Measurements from ENCODE around the gene NEB.

Gene NEB

GRCh38 chr2:151483546-151483945 lies 250.7 kb downstream of the NEB start:
- in situ Hi-C loops (cut with MboI; ENCODE audit: low pct_unique_long_range_greater_than_20kb, low sequenced_read_pairs, unreplicated experiment) = no loop called here
- DNase-seq (ENCODE audit: low spot score) = no peak
- no peak for TF ChIP-seq CTCF (IDR thresholded peaks at IDR 0.05; ENCODE audit: extremely low read depth, insufficient read depth, missing control alignments)

- in situ Hi-C loops (cut with MboI; ENCODE audit: low pct_unique_long_range_greater_than_20kb, low sequenced_read_pairs, unreplicated experiment) = no loop called here
- TF ChIP-seq CTCF (IDR thresholded peaks at IDR 0.05; ENCODE audit: extremely low read depth, insufficient read depth, missing control alignments) = no peak
- no peak for DNase-seq (ENCODE audit: low spot score)
These were observed 252.0 kb downstream of the NEB start for GRCh38 chr2:151482171-151482725.

- DNase-seq (ENCODE audit: low spot score) = no peak
- TF ChIP-seq CTCF (IDR thresholded peaks at IDR 0.05; ENCODE audit: extremely low read depth, insufficient read depth, missing control alignments) = no peak
- in situ Hi-C loops (cut with MboI; ENCODE audit: low pct_unique_long_range_greater_than_20kb, low sequenced_read_pairs, unreplicated experiment) = no loop called here
These were observed 252.5 kb downstream of the NEB start for GRCh38 chr2:151481744-151482143.

GRCh38 chr2:151478011-151478410 lies 256.3 kb downstream of the NEB start:
- no peak for TF ChIP-seq CTCF (IDR thresholded peaks at IDR 0.05; ENCODE audit: extremely low read depth, insufficient read depth, missing control alignments)
- in situ Hi-C loops (cut with MboI; ENCODE audit: low pct_unique_long_range_greater_than_20kb, low sequenced_read_pairs, unreplicated experiment) = no loop called here
- no peak for DNase-seq (ENCODE audit: low spot score)

GRCh38 chr2:151476287-151476686 lies 258.0 kb downstream of the NEB start:
- in situ Hi-C loops (cut with MboI; ENCODE audit: low pct_unique_long_range_greater_than_20kb, low sequenced_read_pairs, unreplicated experiment) = no loop called here
- DNase-seq (ENCODE audit: low spot score) = no peak
- TF ChIP-seq CTCF (IDR thresholded peaks at IDR 0.05; ENCODE audit: extremely low read depth, insufficient read depth, missing control alignments) = no peak

GRCh38 chr2:151475071-151475470 lies 259.2 kb downstream of the NEB start:
- TF ChIP-seq CTCF (IDR thresholded peaks at IDR 0.05; ENCODE audit: extremely low read depth, insufficient read depth, missing control alignments) = no peak
- no peak for DNase-seq (ENCODE audit: low spot score)
- in situ Hi-C loops (cut with MboI; ENCODE audit: low pct_unique_long_range_greater_than_20kb, low sequenced_read_pairs, unreplicated experiment) = no loop called here

GRCh38 chr2:151472966-151473365 lies 261.3 kb downstream of the NEB start:
- in situ Hi-C loops (cut with MboI; ENCODE audit: low pct_unique_long_range_greater_than_20kb, low sequenced_read_pairs, unreplicated experiment) = loop anchor here (25.0 kb wide), 1 partner anchor 539 kb away; no protein-coding TSS in a partner anchor

More at GRCh38 chr2:151472966-151473365, 261.3 kb downstream of the NEB start:
- no peak for TF ChIP-seq CTCF (IDR thresholded peaks at IDR 0.05; ENCODE audit: extremely low read depth, insufficient read depth, missing control alignments)
- DNase-seq (ENCODE audit: low spot score) = no peak

Measured in GM13977 (cell line).